CMK (cell line): ENCODE data around the gene KLHL14.
A peak's percentile ranks its signal among the peaks of the same experiment; 100 is the strongest.
"Not testable (repeated sequence)": the region's sequence is repeated elsewhere in the genome, so short reads cannot be mapped to it uniquely, and the experiment has no call there.

Experiments
- DNase-seq: peaks from one replicate; pipeline ENCODE4 v3.0.0-alpha.2; 2010; ENCODE audit warnings: low read depth

Gene KLHL14

GRCh38 chr18:32722279-32722678 is 50.5 kb downstream of the KLHL14 start:
- no peak for DNase-seq

GRCh38 chr18:32717126-32717525 is 55.7 kb downstream of the KLHL14 start:
- DNase-seq: no peak

GRCh38 chr18:32714571-32715148 is 58.2 kb downstream of the KLHL14 start:
- DNase-seq: peak; percentile 1

- DNase-seq: no peak
These were observed 60.0 kb downstream of the KLHL14 start for GRCh38 chr18:32712860-32713259.

- no peak for DNase-seq
These were observed 61.0 kb downstream of the KLHL14 start for GRCh38 chr18:32711862-32712261.

GRCh38 chr18:32707586-32707985 is 65.2 kb downstream of the KLHL14 start:
- no peak for DNase-seq

- no peak for DNase-seq
These were observed 65.7 kb downstream of the KLHL14 start for GRCh38 chr18:32707147-32707546.

- no peak for DNase-seq
These were observed 71.5 kb downstream of the KLHL14 start for GRCh38 chr18:32701313-32701712.

GRCh38 chr18:32698153-32698552 is 74.7 kb downstream of the KLHL14 start:
- DNase-seq: no peak

GRCh38 chr18:32696376-32696775 is 76.4 kb downstream of the KLHL14 start:
- no peak for DNase-seq

- DNase-seq: no peak
These were observed 77.3 kb downstream of the KLHL14 start for GRCh38 chr18:32695534-32695933.

GRCh38 chr18:32688821-32689220 is 84.0 kb downstream of the KLHL14 start:
- no peak for DNase-seq

- no peak for DNase-seq
These were observed 87.9 kb downstream of the KLHL14 start for GRCh38 chr18:32684940-32685339.

GRCh38 chr18:32684096-32684495 is 88.7 kb downstream of the KLHL14 start:
- DNase-seq: no peak

GRCh38 chr18:32683044-32683443 is 89.8 kb downstream of the KLHL14 start:
- no peak for DNase-seq

GRCh38 chr18:32677578-32677977 is 95.2 kb downstream of the KLHL14 start:
- DNase-seq: no peak

GRCh38 chr18:32674491-32674890 is 98.3 kb downstream of the KLHL14 start:
- DNase-seq: no peak

- DNase-seq: no peak
These were observed 100.4 kb downstream of the KLHL14 start for GRCh38 chr18:32672398-32672797.

GRCh38 chr18:32670727-32671126 is 102.1 kb downstream of the KLHL14 start:
- no peak for DNase-seq

- DNase-seq: no peak
These were observed 103.2 kb downstream of the KLHL14 start for GRCh38 chr18:32669549-32670165.

GRCh38 chr18:32668956-32669355 is 103.9 kb downstream of the KLHL14 start:
- DNase-seq: no peak

GRCh38 chr18:32661486-32662299 is 111.1 kb downstream of the KLHL14 start:
- DNase-seq: no peak

GRCh38 chr18:32654507-32654906 is 118.3 kb downstream of the KLHL14 start:
- not testable (repeated sequence) for DNase-seq
